ENCODE results near the gene CLDN3.
"Not testable (repeated sequence)": the region's sequence is repeated elsewhere in the genome, so short reads cannot be mapped to it uniquely, and the experiment has no call there.

CLDN3 gene

GRCh38 chr7:73770002-73770859 lies at the start of gene CLDN3:
Gene CLDN3, minus strand, starts transcription at chr7:73770270. Its CDS starts 221 bp downstream, at chr7:73770049.
- no peak for DNase-seq (ENCODE audit: low spot score)

- DNase-seq (ENCODE audit: low spot score): no peak
Measured at GRCh38 chr7:73817121-73817520, 47.1 kb upstream of the CLDN3 start.

GRCh38 chr7:73815436-73815835 lies 45.4 kb upstream of the CLDN3 start:
- no peak for DNase-seq (ENCODE audit: low spot score)

GRCh38 chr7:73812996-73813395 lies 42.9 kb upstream of the CLDN3 start:
- DNase-seq (ENCODE audit: low spot score): no peak

- DNase-seq (ENCODE audit: low spot score): peak; percentile 54
Measured at GRCh38 chr7:73811760-73812168, 41.7 kb upstream of the CLDN3 start.

- no peak for DNase-seq (ENCODE audit: low spot score)
Measured at GRCh38 chr7:73810998-73811360, 40.9 kb upstream of the CLDN3 start.

GRCh38 chr7:73809467-73809951 lies 39.4 kb upstream of the CLDN3 start:
- no peak for DNase-seq (ENCODE audit: low spot score)

GRCh38 chr7:73802459-73802858 lies 32.4 kb upstream of the CLDN3 start:
- DNase-seq (ENCODE audit: low spot score): no peak

- DNase-seq (ENCODE audit: low spot score): no peak
Measured at GRCh38 chr7:73801577-73801976, 31.5 kb upstream of the CLDN3 start.

GRCh38 chr7:73799282-73800141 lies 29.4 kb upstream of the CLDN3 start:
- DNase-seq (ENCODE audit: low spot score): no peak

GRCh38 chr7:73797176-73797575 lies 27.1 kb upstream of the CLDN3 start:
- DNase-seq (ENCODE audit: low spot score): not testable (repeated sequence)

- DNase-seq (ENCODE audit: low spot score): not testable (repeated sequence)
Measured at GRCh38 chr7:73796656-73797055, 26.6 kb upstream of the CLDN3 start.

- DNase-seq (ENCODE audit: low spot score): not testable (repeated sequence)
Measured at GRCh38 chr7:73795188-73795587, 25.1 kb upstream of the CLDN3 start.

- DNase-seq (ENCODE audit: low spot score): not testable (repeated sequence)
Measured at GRCh38 chr7:73791170-73791690, 21.2 kb upstream of the CLDN3 start.

GRCh38 chr7:73789051-73789450 lies 19.0 kb upstream of the CLDN3 start:
- DNase-seq (ENCODE audit: low spot score): no peak

GRCh38 chr7:73787786-73788048 lies 17.6 kb upstream of the CLDN3 start:
- DNase-seq (ENCODE audit: low spot score): not testable (repeated sequence)

GRCh38 chr7:73786588-73786987 lies 16.5 kb upstream of the CLDN3 start:
- no peak for DNase-seq (ENCODE audit: low spot score)

- no peak for DNase-seq (ENCODE audit: low spot score)
Measured at GRCh38 chr7:73779517-73779916, 9.4 kb upstream of the CLDN3 start.

- no peak for DNase-seq (ENCODE audit: low spot score)
Measured at GRCh38 chr7:73778801-73779389, 8.8 kb upstream of the CLDN3 start.

GRCh38 chr7:73774923-73775322 lies 4.9 kb upstream of the CLDN3 start:
- no peak for DNase-seq (ENCODE audit: low spot score)

- no peak for DNase-seq (ENCODE audit: low spot score)
Measured at GRCh38 chr7:73773700-73774517, 3.8 kb upstream of the CLDN3 start.

All from CD4-positive, alpha-beta T cell treated with Interleukin-2 at 100 ng/mL for 4 hours (primary cell).